ENCODE results near the gene COX5A.

DNA sequence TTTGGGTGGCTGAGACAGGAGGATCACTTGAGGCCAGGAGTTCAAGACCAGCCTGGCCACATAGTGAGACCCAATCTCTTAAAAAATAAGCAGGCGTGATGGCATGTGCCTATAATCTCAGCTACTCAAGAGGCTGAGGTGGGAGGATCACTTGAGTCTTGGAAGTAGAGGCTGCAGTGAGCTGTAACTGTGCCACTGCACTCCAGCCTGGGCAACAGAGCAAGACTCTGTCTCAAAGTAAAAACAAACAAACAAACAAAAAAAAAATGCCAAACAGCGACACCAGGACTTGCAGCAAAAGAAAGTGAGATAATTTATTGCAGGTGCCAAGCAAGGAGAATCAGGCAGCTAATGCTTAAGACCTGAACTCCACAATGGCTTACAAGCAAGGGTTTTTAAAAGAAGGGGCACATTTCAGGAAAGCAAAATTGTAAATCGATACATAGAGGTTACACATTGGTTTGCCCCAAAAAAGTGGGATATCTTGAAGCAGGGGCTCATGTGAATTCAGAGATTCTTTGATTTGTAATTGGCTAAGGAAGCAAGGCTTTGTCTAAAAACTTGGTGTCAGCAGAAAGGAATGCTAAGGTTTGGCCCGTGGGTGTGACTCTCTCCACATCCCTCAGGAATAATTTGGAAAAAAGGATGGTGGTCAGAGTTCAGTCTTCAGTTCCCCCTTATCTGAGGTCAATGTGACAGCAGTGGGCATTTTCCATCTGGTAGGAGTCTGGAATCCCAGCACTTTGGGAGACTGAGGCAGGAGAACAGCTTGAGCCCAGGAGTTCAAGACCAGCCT lies 53.2 kb downstream of the COX5A start:
- TF ChIP-seq, protein P1, sequence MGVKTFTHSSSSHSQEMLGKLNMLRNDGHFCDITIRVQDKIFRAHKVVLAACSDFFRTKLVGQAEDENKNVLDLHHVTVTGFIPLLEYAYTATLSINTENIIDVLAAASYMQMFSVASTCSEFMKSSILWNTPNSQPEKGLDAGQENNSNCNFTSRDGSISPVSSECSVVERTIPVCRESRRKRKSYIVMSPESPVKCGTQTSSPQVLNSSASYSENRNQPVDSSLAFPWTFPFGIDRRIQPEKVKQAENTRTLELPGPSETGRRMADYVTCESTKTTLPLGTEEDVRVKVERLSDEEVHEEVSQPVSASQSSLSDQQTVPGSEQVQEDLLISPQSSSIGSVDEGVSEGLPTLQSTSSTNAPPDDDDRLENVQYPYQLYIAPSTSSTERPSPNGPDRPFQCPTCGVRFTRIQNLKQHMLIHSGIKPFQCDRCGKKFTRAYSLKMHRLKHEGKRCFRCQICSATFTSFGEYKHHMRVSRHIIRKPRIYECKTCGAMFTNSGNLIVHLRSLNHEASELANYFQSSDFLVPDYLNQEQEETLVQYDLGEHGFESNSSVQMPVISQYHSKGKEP (CRISPR knock-in tag; IDR thresholded peaks at IDR 0.05), result no peak
- TF ChIP-seq ZNF20 (CRISPR knock-in tag; IDR thresholded peaks at IDR 0.05), result no peak
- TF ChIP-seq, protein P2, sequence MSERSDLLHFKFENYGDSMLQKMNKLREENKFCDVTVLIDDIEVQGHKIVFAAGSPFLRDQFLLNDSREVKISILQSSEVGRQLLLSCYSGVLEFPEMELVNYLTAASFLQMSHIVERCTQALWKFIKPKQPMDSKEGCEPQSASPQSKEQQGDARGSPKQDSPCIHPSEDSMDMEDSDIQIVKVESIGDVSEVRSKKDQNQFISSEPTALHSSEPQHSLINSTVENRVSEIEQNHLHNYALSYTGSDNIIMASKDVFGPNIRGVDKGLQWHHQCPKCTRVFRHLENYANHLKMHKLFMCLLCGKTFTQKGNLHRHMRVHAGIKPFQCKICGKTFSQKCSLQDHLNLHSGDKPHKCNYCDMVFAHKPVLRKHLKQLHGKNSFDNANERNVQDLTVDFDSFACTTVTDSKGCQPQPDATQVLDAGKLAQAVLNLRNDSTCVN (CRISPR knock-in tag; IDR thresholded peaks at IDR 0.05; ENCODE audit: borderline replicate concordance), result no peak
- TF ChIP-seq, protein P3, sequence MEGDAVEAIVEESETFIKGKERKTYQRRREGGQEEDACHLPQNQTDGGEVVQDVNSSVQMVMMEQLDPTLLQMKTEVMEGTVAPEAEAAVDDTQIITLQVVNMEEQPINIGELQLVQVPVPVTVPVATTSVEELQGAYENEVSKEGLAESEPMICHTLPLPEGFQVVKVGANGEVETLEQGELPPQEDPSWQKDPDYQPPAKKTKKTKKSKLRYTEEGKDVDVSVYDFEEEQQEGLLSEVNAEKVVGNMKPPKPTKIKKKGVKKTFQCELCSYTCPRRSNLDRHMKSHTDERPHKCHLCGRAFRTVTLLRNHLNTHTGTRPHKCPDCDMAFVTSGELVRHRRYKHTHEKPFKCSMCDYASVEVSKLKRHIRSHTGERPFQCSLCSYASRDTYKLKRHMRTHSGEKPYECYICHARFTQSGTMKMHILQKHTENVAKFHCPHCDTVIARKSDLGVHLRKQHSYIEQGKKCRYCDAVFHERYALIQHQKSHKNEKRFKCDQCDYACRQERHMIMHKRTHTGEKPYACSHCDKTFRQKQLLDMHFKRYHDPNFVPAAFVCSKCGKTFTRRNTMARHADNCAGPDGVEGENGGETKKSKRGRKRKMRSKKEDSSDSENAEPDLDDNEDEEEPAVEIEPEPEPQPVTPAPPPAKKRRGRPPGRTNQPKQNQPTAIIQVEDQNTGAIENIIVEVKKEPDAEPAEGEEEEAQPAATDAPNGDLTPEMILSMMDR (CRISPR knock-in tag; IDR thresholded peaks at IDR 0.05), result no peak
- TF ChIP-seq JUNB (CRISPR knock-in tag; IDR thresholded peaks at IDR 0.05; ENCODE audit: borderline replicate concordance), result no peak
- TF ChIP-seq GMEB2 (CRISPR knock-in tag; IDR thresholded peaks at IDR 0.05; ENCODE audit: low read depth), result no peak
- no peak for TF ChIP-seq ZSCAN30 (CRISPR knock-in tag; IDR thresholded peaks at IDR 0.05)
- TF ChIP-seq ZNF292 (CRISPR knock-in tag; IDR thresholded peaks at IDR 0.05; ENCODE audit: borderline replicate concordance, low read depth), result no peak
- TF ChIP-seq PLSCR1 (CRISPR knock-in tag; IDR thresholded peaks at IDR 0.05; ENCODE audit: borderline replicate concordance), result no peak
- no peak for TF ChIP-seq POLR2A (IDR thresholded peaks at IDR 0.05; ENCODE audit: insufficient read depth in 1 of 2, low read depth in 2 of 2, low read length in 2 of 2)
- TF ChIP-seq HMGXB3 (CRISPR knock-in tag; IDR thresholded peaks at IDR 0.05; ENCODE audit: borderline replicate concordance), result no peak
- no peak for TF ChIP-seq TARDBP (CRISPR knock-in tag; IDR thresholded peaks at IDR 0.05)
- TF ChIP-seq ARHGAP35 (CRISPR knock-in tag; IDR thresholded peaks at IDR 0.05; ENCODE audit: borderline replicate concordance), result no peak
- no peak for TF ChIP-seq TAF1 (CRISPR knock-in tag; IDR thresholded peaks at IDR 0.05)

Measured in HepG2 (cell line).